SK-N-DZ (cell line): ENCODE results near the gene OOSP2. TPM values are rescaled to one million over a fixed set of nuclear protein-coding genes. Genes with fewer than 3 reads are reported as not detected.
"Not testable (repeated sequence)": the region's sequence is repeated elsewhere in the genome, so short reads cannot be mapped to it uniquely, and the experiment has no call there.

Experiments used
- DNase-seq: peaks from one replicate; pipeline ENCODE4 v3.0.0-alpha.2; 2015; ENCODE audit warnings: low spot score
- polyA plus RNA-seq, 2 experiments: library from polyadenylated mRNA; depleted of rRNA; stranded (reverse); fragments of >200 nt; gene quantifications; 2 replicates each; pipeline ENCODE4 v1.2.3, GENCODE V29; 2014

OOSP2 gene, protein sequence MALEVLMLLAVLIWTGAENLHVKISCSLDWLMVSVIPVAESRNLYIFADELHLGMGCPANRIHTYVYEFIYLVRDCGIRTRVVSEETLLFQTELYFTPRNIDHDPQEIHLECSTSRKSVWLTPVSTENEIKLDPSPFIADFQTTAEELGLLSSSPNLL
- polyA plus RNA-seq (2014; cell fraction: cytosol; rRNA removed): not detected in 2 replicates
- not detected in 2 replicates for polyA plus RNA-seq (2014; cell fraction: nucleus; rRNA removed)

- no peak for DNase-seq
These were observed at the start of gene OOSP2 for GRCh38 chr11:60040109-60040508. TSS of gene OOSP2 (plus strand) at chr11:60040409. CDS start at chr11:60040460, 51 bp downstream.

GRCh38 chr11:59990421-59990820, 49.8 kb upstream of the OOSP2 start:
- DNase-seq: no peak

DNA sequence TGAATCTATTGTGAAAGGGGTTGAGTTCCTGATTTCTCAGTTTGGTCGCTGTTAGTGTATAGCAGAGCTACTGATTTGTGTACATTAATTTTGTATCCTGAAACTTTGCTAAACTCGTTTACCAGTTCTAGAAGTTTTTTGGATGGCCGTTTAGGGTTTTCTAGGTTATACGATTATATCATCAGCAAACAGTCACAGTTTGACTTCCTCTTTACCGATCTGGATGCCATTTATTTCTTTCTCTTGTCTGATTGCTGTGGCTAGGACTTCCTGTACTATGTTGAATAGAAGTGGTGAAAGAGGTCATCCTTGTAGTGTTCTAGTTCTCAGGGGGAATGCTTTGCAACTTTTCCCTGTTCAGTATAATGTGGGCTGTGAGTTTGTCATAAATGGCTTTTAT, 47.8 kb upstream of the OOSP2 start:
- DNase-seq: no peak

DNA sequence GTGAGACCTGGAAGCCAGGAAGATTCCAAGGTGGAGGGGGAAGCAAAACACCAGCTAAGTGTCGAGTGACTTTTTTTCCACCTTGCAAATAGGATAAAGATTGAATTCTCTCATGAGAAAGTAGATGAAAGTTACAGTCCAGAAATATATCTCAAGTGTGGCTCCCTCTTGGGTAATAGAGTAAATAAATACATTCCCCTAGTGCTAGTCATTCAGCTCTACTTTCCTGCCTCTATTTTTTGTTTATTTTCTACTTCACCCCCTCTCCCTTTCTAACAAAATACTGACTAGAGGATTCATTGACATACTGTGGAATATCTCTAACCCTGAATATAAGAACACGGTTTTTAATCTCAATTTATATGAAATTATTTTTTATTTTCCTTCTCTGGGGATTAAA, 42.4 kb upstream of the OOSP2 start:
- DNase-seq: no peak

- no peak for DNase-seq
These were observed 40.5 kb upstream of the OOSP2 start for GRCh38 chr11:59999691-60000090.

DNA sequence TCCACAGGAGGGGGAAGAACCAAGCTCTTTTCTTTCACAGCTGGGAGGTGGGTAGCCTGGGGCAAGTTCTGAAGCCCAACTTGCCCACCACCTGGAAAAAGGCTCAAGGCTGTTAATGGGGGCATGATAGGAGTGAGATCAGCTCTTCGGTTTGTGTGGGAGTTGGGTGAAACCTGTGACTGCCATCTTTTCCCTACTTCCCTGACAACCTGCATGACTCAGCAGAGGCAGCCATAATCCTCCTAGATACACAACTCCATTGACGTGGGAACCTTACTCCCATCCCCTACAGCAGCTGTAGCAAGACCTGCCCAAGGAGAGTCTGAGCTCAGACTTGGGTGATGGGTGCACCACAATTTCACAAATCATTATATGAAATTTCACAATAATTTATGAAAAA, 36.5 kb upstream of the OOSP2 start:
- DNase-seq: no peak

DNA sequence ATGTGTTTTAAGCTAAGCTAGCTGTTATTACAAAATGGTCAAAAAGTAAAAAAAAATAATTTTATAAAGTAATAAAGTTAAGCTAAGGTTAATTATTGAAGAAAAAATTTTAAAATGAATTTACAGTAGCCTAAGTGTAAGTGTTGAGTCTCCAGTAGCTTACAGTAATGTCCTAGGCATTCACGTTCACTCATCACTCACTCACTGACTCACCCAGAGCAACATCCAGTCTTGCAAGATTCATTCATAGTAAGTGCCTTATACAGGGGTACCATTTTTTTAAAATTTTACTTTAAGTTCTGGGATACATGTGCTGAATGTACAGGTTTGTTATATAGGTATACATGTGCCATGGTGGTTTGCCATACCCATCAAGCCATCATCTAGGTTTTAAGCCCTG, 34.8 kb upstream of the OOSP2 start:
- no peak for DNase-seq

DNA sequence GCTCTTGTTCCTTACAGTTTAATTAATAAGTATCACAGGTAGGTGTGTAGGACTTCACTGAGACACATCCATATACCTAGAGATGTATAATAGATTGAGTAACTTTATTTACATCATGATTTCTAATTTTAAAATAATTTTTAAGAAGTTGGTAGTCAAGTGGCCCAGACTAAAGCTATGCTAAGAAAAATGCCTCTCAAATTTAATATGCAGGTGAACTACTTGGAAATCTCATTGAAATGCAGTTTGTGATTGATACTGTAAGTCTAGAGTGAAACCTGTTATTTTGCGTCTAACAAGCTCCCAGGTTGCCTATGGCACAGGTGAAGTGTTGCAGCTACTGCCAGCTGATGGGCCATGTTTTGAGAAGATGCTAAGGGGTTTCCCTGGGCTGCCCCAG, 23.3 kb upstream of the OOSP2 start, which contains the start of gene OOSP4B:
OOSP4B (plus strand) TSS at position 301 of the 400 bp plus-strand sequence.
- no peak for DNase-seq

DNA sequence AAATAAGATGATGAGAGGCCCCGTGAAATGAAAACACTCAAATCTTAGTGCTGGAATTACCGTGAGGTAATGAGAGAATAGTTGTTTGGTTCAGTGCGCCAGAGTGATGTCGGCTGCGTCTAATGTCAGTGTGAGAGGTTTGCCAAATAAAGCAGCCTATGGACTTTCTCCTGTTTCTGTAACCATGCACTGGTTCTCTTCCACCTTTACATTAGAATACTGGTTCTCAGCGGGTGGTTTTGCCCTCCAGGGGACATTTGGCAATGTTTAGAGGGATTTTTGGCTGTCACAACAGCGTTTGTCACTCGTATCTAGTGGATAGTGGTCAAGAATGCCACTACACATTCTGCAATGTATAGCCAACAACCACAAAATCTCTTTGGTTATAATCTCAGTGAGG, 22.2 kb upstream of the OOSP2 start:
- DNase-seq: no peak

DNA sequence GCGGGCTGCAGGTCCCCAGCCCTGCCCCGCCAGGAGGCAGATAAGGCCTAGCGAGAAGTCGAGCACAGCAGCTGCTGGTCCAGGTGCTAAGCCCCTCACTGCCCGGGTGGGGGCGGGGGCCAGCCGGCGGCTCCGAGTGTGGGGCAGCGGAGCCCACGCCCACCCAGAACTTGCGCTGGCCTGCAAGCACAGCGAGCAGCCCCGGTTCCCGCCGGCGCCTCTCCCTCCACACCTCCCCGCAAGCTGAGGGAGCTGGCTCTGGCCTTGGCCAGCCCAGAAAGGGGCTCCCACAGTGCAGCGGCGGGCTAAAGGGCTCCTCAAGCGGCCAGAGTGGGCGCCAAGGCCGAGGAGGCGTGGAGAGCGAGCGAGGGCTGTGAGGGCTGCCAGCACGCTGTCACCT, 19.8 kb upstream of the OOSP2 start:
- not testable (repeated sequence) for DNase-seq

DNA sequence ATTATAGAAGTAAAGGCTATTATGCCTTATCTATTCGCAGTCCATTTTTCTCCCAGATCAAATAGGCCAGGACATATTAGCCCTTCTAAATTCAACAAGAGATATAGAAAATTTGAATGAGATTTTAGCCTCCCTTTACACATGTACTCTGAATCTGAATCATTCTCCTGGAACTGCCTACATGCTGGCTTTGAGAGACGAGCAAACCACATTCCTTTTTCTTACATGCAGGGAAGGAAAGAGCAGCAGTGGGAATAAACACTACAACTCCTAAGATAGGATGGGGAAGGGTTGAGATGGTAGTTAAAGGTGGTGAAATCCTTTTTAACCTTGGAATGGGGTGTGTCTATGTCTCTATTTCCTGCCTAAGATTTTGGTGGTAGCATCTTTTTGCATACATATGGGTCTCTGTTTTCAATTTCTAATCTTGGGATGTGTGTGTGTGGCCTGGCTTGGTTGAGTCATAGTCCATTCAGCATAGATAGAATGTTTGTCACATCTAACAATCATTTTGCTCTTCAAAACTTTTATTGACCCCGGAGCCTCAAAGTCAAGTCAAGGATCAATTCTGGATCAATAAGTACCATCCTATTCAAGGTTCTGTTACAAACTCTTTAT, 11.1 kb upstream of the OOSP2 start:
- DNase-seq: no peak

- DNase-seq: not testable (repeated sequence)
These were observed 10.2 kb downstream of the OOSP2 start for GRCh38 chr11:60050422-60050821.

DNA sequence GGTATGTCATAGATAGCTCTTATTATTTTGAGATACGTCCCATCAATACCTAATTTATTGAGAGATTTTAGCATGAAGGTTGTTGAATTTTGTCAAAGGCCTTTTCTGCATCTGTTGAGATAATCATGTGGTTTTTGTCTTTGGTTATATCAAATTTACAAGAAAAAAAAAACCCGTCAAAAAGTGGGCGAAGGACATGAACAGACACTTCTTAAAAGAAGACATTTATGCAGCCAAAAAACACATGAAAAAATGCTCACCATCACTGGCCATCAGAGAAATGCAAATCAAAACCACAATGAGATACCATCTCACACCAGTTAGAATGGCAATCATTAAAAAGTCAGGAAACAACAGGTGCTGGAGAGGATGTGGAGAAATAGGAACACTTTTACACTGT, 10.6 kb downstream of the OOSP2 start:
- DNase-seq: not testable (repeated sequence)

DNA sequence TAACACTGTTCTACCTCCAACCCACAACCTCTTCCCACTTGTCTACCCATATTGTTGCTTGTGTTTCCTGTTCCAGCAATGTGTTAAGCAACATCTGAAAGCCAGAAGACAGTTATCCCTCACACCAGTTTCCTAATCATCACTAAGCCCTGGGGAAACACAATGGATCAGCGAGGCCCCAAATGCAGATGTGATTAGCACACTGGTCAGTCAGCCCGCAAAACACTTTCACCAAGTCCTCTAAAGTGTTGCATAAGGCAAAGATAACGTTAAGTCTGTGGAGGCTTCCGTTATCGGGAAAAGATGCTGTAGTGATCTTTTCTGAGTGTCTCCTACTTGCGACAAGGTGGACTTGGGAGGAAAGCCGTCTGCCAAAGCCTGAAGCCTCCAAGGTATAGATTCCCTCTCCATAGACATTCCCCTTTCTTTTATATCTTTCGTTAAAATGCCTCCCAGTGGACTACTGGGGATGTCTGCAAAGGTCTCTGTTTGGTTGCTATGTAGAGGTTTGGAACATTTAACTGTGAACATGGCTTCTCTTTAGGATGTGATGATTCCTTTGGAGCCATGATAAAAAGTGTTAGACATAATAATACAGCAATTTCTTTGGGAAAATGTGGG, 16.2 kb downstream of the OOSP2 start, which contains the start of gene MS4A3:
MS4A3 (plus strand) TSS at position 317 of the 621 bp plus-strand sequence. CDS start 4,496 bp downstream, outside the sequence.
- DNase-seq: no peak

- no peak for DNase-seq
These were observed 18.8 kb downstream of the OOSP2 start for GRCh38 chr11:60059052-60059451.

- no peak for DNase-seq
These were observed 19.5 kb downstream of the OOSP2 start for GRCh38 chr11:60059521-60060240.

DNA sequence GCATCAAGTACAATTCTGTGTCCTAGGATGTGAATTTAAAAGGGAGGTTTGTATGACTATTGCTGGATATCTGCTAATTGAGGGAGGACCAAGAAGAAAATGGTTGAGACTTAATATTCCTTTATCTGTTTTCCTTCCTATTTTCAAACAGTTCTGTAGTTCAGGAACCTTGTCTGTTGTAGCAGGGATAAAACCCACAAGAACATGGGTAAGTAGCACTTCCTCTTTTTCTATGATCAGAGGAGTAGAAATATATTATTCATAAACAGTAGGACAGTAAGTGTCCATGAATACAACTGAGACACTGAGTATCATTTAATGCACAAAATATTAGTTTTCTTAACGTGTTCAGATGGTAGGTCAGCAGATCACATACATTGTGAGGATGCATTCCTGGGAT, 23.9 kb downstream of the OOSP2 start:
- no peak for DNase-seq

DNA sequence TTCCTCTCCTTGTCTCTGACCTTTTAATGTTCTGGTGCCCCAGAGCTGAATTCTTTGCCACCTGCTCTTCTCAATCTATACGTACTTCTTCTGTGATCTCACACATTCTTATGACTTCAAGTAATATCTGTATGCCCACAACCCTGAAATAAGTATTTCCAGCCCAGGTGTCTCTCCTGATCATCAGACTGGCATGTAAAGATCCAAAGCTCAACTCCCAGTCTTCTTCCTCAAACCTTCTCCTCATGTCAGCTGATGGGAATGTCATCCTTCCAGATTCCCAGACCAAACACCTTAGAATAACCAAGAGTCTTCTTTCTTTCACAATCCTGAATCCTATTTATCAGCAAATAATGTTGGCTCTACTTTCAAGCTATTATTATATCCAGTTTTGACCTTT, 25.6 kb downstream of the OOSP2 start:
- no peak for DNase-seq

DNA sequence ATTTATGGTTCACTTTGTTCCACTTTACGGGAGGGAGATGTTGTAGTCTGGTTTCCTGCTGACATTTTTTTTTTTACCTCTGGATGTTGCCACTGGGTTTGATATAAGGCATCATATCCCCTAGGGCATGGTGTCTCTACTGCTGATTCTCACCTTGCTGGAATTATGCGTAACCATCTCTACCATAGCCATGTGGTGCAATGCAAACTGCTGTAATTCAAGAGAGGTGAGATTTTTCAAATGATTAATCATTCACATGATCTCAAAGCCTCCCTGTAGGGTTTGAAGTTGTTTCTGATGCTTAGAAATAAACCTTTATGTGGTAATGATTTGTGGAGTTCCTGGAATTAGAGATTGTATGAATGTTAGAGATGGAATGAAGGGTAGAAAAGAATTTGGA, 29.2 kb downstream of the OOSP2 start:
- DNase-seq: no peak

DNA sequence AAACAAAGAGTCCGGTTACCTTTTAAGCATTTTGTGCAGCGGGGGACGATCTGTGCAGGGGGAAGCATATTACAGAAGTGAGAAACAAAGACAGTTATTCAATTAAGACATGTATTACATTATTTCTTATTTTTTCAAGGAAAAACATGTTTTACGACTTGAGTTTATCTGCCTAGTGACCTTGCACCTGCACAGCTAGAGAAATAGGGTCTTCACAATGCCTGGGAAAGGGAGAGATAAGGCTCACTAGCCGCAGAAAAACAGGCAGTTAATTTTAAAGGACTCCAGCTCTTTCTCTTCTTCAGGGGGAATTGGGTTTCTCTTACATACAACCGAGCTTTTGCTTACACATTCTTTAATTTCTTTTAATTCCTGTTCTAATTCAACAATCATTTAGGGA, 31.4 kb downstream of the OOSP2 start:
- DNase-seq: not testable (repeated sequence)

DNA sequence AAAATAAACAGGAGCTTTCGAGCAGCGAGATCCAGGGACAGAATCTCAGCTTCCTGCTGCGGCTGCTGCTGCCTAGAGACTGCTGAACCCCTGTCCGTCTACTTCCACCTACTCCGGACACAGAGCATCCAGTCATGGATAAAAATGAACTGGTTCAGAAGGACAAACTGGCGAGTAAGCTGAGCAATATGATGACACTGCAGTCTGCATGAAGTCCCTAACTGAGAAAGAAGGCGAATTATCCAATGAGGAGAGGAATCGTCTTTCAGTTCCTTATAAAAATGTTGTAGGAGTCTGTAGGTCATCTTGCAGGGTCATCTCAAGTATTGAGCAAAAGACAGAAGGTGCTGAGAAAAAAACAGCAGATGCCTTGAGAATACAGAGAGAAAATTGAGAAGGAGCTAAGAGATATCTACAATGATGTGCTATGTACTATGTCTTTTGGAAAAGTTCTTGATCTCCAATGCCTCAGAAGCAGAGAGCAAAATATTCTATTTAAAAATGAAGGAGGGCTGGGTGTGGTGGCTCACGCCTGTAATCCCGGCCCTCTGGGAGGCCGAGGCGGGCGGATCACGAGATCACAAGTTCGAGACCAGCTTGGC, 37.1 kb downstream of the OOSP2 start:
- DNase-seq: no peak

DNA sequence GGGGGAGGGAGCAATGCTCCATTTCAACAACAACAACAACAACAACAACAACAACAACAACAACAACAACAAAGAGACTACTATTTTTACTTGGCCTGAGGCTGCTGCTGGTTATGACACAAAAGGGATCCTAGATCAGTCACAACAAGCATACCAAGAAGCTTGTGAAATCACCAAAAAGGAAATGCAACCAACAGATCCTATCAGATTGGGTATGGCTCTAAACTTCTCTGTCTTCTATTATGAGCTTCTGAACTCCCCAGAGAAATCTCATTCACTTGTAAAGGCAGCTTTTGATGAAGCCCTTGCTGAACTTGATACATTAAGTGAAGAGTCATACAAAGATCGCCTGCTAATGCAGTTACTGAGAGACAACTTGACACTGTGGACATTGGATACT, 37.8 kb downstream of the OOSP2 start:
- DNase-seq: no peak
